Renal cortical epithelial cell (primary cell): ENCODE results near the gene PRKCA. TPM values are rescaled to one million over a fixed set of nuclear protein-coding genes. Genes with fewer than 3 reads are reported as not detected.
"Not testable (repeated sequence)": the region's sequence is repeated elsewhere in the genome, so short reads cannot be mapped to it uniquely, and the experiment has no call there.

Source experiments
- DNase-seq: peaks from one replicate; pipeline ENCODE4 v3.0.0-alpha.2; 2011; ENCODE audit warnings: low read depth
- total RNA-seq: library from RNA; depleted of rRNA; stranded (reverse); fragments of >200 nt; gene quantifications from 2 replicates; pipeline ENCODE4 v1.2.3, GENCODE V29; 2014

PRKCA gene
- total RNA-seq, 1 donor from 2014 or later, result 31.9 TPM

DNA sequence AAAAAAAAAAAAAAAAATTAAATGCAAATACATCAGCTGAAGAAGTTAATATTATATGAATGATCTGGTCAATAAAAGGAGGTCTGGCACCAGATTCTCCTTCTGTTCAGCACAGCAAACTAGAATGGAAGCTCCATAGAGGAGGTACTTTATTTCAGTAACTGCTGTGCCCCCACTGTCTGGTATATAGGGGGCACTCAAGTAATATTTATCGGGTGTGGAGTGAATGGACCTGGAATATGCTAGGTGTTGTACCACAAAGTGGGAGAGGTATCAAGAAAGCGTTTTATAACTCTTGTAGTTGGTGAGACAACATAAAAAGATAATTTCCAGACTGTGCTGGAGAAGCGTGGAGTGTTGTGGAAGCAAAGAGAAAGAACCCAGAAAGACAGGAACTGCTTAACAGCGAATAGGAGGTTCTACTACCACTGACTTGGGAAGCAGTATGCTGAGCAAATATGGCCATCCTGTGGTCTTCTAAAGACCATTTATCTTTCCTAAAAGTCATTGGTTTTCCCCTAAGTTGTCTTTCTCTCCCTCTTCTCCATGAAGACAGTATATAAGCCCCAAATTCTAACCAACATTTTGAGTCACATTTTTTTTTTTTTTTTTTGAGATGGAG, 12.2 kb upstream of the PRKCA start:
- no peak for DNase-seq

- DNase-seq, result no peak
Observed at GRCh38 chr17:66292353-66292752, 10.1 kb upstream of the PRKCA start.

DNA sequence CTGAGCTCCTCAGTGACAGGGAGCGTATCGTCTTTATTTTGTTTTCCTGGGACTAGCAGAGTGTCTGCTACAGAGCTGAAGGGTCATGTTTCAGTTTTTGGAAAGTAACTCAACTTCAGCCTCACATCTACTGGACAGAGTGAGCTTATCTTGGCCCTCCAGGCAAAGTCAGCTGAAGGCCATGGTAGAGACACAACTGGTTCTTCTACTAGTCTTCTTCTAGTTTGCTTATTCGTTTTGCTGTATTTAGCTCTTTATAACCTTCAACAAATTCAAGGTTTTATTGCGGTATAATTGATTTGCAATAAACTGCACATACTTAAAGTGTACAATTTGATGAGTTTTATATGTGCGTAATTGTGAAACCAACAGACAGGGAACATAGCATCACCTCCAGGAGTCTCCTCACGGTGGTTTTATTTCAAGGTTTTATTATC, 6.1 kb upstream of the PRKCA start:
- DNase-seq, result no peak

DNA sequence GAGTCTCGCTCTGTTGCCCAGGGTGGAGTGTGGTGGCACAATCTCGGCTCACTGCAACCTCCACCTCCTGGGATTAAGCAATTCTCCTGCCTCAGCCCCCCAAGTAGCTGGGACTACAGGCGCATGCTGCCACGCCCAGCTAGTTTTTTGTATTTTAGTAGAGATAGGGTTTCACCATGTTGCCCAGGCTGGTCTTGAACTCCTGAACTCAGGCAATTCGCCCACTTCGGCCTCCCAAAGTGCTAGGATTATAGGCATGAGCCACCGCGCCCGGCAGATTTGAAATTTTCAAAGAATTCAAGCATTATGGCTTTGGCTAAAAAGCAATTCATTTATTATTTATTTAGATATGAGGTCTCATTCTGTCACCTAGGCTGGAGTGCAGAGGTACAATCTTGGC, 5.0 kb upstream of the PRKCA start:
- DNase-seq, result not testable (repeated sequence)

GRCh38 chr17:66299711-66300110, 2.7 kb upstream of the PRKCA start:
- DNase-seq, result no peak

- no peak for DNase-seq
Observed at GRCh38 chr17:66300956-66301355, 1.5 kb upstream of the PRKCA start.

GRCh38 chr17:66301367-66301863, 998 bp upstream of the PRKCA start:
- no peak for DNase-seq

GRCh38 chr17:66302761-66303626, 581 bp downstream of the PRKCA start:
- peak; percentile 65 for DNase-seq

GRCh38 chr17:66304304-66305174, 2.1 kb downstream of the PRKCA start:
- no peak for DNase-seq

DNA sequence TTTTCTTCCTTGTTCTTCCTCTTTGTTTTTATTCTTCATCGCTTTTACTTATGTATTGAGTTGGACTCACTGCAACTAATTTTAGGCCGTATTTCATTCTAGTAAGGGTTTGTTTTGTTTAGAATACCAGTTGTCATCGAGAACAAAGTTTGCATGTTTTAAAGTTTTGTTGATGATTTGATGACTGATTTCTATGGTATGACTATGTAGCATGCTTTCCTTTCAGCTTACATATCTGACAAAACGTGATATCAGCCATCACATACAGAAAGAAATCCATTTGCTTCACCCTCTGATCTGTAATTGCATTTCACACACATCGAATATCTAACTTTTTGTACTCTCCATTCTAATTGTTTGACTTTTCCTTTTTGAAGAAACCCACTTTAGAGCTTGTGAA, 4.0 kb downstream of the PRKCA start:
- DNase-seq, result no peak

- no peak for DNase-seq
Observed at GRCh38 chr17:66307257-66307656, 4.8 kb downstream of the PRKCA start.

DNA sequence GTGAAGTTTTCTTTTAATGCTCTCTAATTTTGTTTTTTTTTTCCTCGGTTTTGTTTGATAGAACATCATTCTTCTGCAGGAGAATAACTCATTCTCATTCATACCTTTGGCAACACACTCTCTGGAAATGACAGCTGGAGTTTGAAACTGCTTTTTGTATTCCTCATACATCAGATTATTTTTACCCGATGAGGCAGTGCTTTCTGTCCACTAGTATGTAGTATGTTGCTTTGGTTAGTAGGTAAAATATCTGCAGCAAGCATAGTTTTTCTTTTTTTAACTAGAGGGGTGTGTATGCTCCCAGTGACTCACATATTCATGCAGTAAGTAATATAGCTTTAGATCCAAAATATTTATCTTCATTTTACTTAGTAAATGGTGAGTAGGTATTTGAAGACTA, 6.4 kb downstream of the PRKCA start:
- DNase-seq, result no peak

GRCh38 chr17:66309793-66310192, 7.4 kb downstream of the PRKCA start:
- DNase-seq, result peak; percentile 51

- no peak for DNase-seq
Observed at GRCh38 chr17:66310528-66311148, 8.2 kb downstream of the PRKCA start.

GRCh38 chr17:66312912-66313311, 10.5 kb downstream of the PRKCA start:
- DNase-seq, result no peak

- DNase-seq, result no peak
Observed at GRCh38 chr17:66313325-66313724, 10.9 kb downstream of the PRKCA start.

- DNase-seq, result no peak
Observed at GRCh38 chr17:66313995-66314659, 11.7 kb downstream of the PRKCA start.

DNA sequence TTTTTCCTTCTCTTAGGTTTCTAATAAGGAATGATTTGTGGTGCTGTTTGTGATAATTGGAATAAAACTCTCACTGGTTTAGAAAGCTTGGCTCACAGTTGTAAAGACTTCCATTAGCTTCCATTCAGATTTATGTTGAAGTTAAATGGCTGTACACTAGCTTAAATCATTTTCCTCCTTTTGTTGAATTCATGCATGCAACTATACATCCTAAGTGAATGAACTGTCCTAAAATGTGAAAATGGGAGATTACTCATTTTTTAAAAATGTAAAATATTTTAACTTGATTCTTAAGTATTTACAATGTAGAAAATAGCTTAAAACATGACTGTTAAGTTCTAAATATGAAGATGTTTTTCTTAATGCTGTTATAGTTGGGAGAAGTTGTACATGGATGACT, 15.2 kb downstream of the PRKCA start:
- no peak for DNase-seq

GRCh38 chr17:66319226-66319625, 16.8 kb downstream of the PRKCA start:
- no peak for DNase-seq

- peak; percentile 48 for DNase-seq
Observed at GRCh38 chr17:66322764-66323163, 20.4 kb downstream of the PRKCA start.

- DNase-seq, result not testable (repeated sequence)
Observed at GRCh38 chr17:66324381-66325004, 22.1 kb downstream of the PRKCA start.
